Activated T-helper 2 cell treated with anti-CD3 and anti-CD28 coated beads, Interferon-gamma antibody, Interleukin-2, Interleukin-4, amounts not matched to agents 10 μg/mL and 5 μg/mL and 100 μg/mL, durations not matched to agents 14 hours and 24 hours and 36 hours (primary cell): ENCODE results near the gene EPS8L2. TPM values are rescaled to one million over a fixed set of nuclear protein-coding genes. Genes with fewer than 3 reads are reported as not detected.
A peak's percentile ranks its signal among the peaks of the same experiment; 100 is the strongest.
"Not testable (repeated sequence)": the region's sequence is repeated elsewhere in the genome, so short reads cannot be mapped to it uniquely, and the experiment has no call there.

Source experiments
- DNase-seq: peaks from one replicate; pipeline ENCODE4 v3.0.0; 2021; ENCODE audit warnings: low spot score
- H3K27ac Mint-ChIP-seq: one replicate; pipeline ENCODE4 v1.8.0; 2021; ENCODE audit warnings: mixed read lengths
- H3K27me3 Mint-ChIP-seq: one replicate; pipeline ENCODE4 v1.8.0; 2021; ENCODE audit warnings: low read depth, mixed read lengths
- H3K36me3 Mint-ChIP-seq: one replicate; pipeline ENCODE4 v1.8.0; 2021; ENCODE audit warnings: low read depth, mixed read lengths
- H3K4me1 Mint-ChIP-seq: one replicate; pipeline ENCODE4 v1.8.0; 2021; ENCODE audit warnings: low read depth, mixed read lengths
- H3K4me3 Mint-ChIP-seq: one replicate; pipeline ENCODE4 v1.8.0; 2021; ENCODE audit warnings: low read depth, mild to moderate bottlenecking, moderate library complexity, mixed read lengths
- H3K9me3 Mint-ChIP-seq: one replicate; pipeline ENCODE4 v1.8.0; 2021; ENCODE audit warnings: mixed read lengths
- intact Hi-C: fragments of 100-400 bp; cut with micrococcal nuclease; formaldehyde crosslinking; loops from one replicate; pipeline ENCODE4 v1.15.1; 2023
- total RNA-seq: library from RNA; stranded (reverse); gene quantifications from 2 replicates; pipeline ENCODE4 v1.2.3, GENCODE V29; 2022

Gene EPS8L2
- total RNA-seq, 1 donor from 2014 or later, result 24.6 TPM

- Mint-ChIP-seq H3K9me3 (no peaks in the 10 kb centered on the region), H3K27ac (peak overlapping the region; percentile 46), H3K4me1 (peaks cover 6% of the 10 kb centered on the region), H3K4me3 (peak overlapping the region; percentile 56), H3K27me3 (peaks cover 9% of the 10 kb centered on the region), H3K36me3 (no peaks in the 10 kb centered on the region)
- DNase-seq, result peak; percentile 51
- intact Hi-C loops, result loop anchor here (10.0 kb wide), 1 partner anchor 112 kb away; the partner anchor contains the start of gene IRF7
These were observed 20.5 kb downstream of the EPS8L2 start for GRCh38 chr11:726278-727220.

DNA sequence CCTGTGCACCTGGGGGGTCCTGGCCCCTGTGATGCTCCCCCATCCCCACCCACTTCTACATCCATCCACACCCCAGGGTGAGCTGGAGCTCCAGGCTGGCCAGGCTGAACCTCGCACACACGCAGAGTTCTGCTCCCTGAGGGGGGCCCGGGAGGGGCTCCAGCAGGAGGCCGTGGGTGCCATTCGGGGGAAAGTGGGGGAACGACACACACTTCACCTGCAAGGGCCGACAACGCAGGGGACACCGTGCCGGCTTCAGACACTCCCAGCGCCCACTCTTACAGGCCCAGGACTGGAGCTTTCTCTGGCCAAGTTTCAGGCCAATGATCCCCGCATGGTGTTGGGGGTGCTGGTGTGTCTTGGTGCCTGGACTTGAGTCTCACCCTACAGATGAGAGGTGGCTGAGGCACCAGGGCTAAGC lies 21.3 kb downstream of the EPS8L2 start:
- Mint-ChIP-seq H3K4me1 (peaks cover 6% of the 10 kb centered on the region), H3K27me3 (peaks cover 5% of the 10 kb centered on the region), H3K9me3 (no peaks in the 10 kb centered on the region), H3K4me3 (no peak overlapping the region), H3K27ac (no peak overlapping the region), H3K36me3 (no peaks in the 10 kb centered on the region)
- DNase-seq, result no peak
- intact Hi-C loops, result loop anchor here (10.0 kb wide), 1 partner anchor 112 kb away; the partner anchor contains the start of gene IRF7

DNA sequence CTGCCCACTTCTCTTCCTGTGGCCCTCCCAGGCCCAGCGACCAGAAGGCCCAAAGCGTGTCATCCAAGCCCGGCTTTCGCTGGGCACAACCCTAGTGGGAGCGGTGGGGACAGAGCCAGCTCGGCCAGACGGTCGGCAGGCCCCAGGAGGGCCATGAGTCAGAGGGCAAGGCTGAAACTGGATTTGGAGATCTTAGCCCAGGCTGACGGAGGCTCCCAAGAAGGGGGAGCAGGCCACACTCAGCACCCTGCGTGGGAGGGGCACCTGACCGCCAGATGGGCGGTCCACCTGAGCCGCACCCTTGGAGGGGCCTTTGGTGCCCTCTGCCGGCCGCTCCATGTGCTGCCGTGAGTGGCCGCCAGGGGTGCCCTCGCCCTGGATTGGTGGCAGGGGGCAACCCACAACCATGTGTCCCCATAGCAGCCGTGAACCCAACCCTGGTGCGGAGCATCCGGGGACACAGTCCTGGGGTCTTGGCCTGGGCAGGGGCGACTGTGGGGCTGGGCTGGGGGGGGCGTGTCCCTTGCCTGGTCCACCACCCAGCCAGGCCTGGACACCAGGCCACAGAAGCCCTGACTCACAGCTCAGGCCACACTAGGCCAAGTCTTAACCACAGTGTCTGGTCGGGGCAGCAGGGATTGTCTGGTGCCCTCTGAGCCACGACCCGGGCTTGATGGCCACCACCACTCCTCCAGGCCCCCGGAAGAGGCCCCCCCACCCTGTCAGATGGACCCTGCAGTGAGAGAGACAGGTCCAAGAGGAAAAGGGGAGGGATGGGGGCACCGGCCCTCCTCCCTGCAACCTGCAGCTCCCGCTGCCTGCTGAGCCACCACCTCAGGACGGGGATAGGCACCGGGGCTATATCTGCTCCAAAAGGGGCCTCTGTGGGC lies 22.1 kb downstream of the EPS8L2 start:
- peaks cover 4% of the 10 kb centered on the region for H3K4me1 Mint-ChIP-seq
- H3K9me3 Mint-ChIP-seq, result no peaks in the 10 kb centered on the region
- intact Hi-C loops, result loop anchor here (2.0 to 10.0 kb wide), 2 partner anchors 19 to 113 kb away; partner anchors contain the start of genes IRF7 and TALDO1
- peaks cover 3% of the 10 kb centered on the region for H3K27me3 Mint-ChIP-seq
- no peaks in the 10 kb centered on the region for H3K36me3 Mint-ChIP-seq
- peak; percentile 73 for DNase-seq
- H3K27ac Mint-ChIP-seq, result no peak overlapping the region
- no peak overlapping the region for H3K4me3 Mint-ChIP-seq

- Mint-ChIP-seq H3K4me1 (peaks cover 2% of the 10 kb centered on the region), H3K9me3 (no peaks in the 10 kb centered on the region), H3K27me3 (no peaks in the 10 kb centered on the region), H3K4me3 (no peak overlapping the region), H3K27ac (no peak overlapping the region), H3K36me3 (no peaks in the 10 kb centered on the region)
- DNase-seq, result no peak
- intact Hi-C loops, result loop anchor here (2.0 to 10.0 kb wide), 2 partner anchors 18 to 114 kb away; partner anchors contain the start of genes IRF7 and TALDO1
These were observed 23.0 kb downstream of the EPS8L2 start for GRCh38 chr11:728901-729491.

- DNase-seq, result no peak
- Mint-ChIP-seq H3K27ac (no peak overlapping the region), H3K36me3 (no peaks in the 10 kb centered on the region), H3K9me3 (no peaks in the 10 kb centered on the region), H3K27me3 (no peaks in the 10 kb centered on the region), H3K4me1 (peaks cover 2% of the 10 kb centered on the region), H3K4me3 (no peak overlapping the region)
- intact Hi-C loops, result loop anchor here (2.0 to 10.0 kb wide), 2 partner anchors 17 to 115 kb away; partner anchors contain the start of genes IRF7 and TALDO1
These were observed 23.6 kb downstream of the EPS8L2 start for GRCh38 chr11:729492-730074.

DNA sequence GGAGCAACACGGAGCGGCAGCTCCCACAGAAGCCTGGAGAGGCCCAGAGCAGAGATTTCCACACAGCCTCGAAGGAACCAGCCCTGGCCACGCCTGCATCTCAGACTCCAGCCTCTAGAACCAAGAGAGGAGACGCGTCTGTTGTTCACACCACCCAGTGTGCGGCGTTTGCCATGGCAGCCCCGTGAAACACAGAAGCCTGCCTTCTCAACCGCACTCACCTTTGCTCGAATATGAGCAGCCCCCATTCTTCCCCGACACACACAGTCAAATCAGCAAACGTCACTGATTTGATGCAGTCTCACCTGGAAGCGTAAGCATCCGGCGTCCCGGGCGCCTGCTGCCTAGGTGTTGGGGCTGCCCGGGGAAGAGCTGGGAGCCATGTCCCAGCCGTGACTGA lies 27.0 kb downstream of the EPS8L2 start:
- peaks cover 10% of the 10 kb centered on the region for H3K4me1 Mint-ChIP-seq

GRCh38 chr11:734541-734940 lies 28.5 kb downstream of the EPS8L2 start:
- H3K9me3 Mint-ChIP-seq, H3K27me3 Mint-ChIP-seq, H3K27ac Mint-ChIP-seq, intact Hi-C loops, H3K36me3 Mint-ChIP-seq, DNase-seq, H3K4me3 Mint-ChIP-seq: not testable (repeated sequence)
- H3K4me1 Mint-ChIP-seq, result peaks cover 10% of the 10 kb centered on the region

More for the DNA sequence above, 27.0 kb downstream of the EPS8L2 start:
- Mint-ChIP-seq H3K27me3 (no peaks in the 10 kb centered on the region), H3K36me3 (no peaks in the 10 kb centered on the region), H3K9me3 (no peaks in the 10 kb centered on the region), H3K27ac (no peak overlapping the region), H3K4me3 (no peak overlapping the region)
- DNase-seq, result no peak
- intact Hi-C loops, result no loop called here

GRCh38 chr11:737366-737765 lies 31.3 kb downstream of the EPS8L2 start:
- DNase-seq, result no peak
- Mint-ChIP-seq H3K27ac (no peak overlapping the region), H3K27me3 (peaks cover 6% of the 10 kb centered on the region), H3K9me3 (no peaks in the 10 kb centered on the region), H3K36me3 (no peaks in the 10 kb centered on the region), H3K4me1 (peaks cover 10% of the 10 kb centered on the region), H3K4me3 (no peak overlapping the region)
- intact Hi-C loops, result no loop called here

DNA sequence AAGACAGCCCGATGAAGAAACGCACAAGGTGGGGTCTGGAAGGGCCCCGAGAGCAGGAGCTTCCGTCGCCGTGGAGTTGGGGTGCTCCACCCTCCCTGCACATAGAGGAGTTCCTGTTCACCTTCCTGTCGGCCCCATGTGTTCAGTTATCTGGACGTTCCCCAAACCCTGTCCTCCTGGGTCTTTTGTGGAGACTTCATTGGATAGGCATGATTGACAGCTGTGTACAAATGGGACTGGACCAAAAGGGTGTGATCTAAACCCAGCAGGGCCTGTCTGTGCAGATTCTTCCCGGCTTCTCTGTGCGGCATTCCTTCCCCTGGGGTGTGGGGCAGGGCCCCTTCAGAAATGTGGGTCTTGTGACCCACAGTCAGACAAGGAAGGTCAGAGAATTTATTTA lies 31.9 kb downstream of the EPS8L2 start:
- H3K36me3 Mint-ChIP-seq, H3K27me3 Mint-ChIP-seq, intact Hi-C loops, DNase-seq, H3K9me3 Mint-ChIP-seq, H3K4me3 Mint-ChIP-seq, H3K27ac Mint-ChIP-seq: not testable (repeated sequence)
- H3K4me1 Mint-ChIP-seq, result peaks cover 10% of the 10 kb centered on the region

DNA sequence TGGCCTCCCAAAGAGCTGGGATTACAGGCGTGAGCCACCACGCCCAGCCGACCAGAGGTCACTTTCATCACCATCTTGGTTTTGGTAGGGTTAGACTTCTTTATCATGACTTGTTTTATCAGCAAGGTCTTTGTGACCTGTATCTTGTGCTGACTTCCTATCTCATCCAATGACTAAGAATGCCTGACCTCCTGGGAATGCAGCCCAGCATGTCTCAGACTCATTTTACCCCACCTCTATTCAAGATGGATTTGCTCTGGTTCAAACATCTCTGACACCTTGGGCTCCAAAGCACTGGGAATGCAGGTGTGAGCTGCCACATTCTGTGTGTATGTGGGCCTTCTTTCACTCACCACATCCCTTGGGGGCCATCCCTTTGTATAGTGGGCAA lies 36.1 kb downstream of the EPS8L2 start:
- peaks cover 6% of the 10 kb centered on the region for H3K27me3 Mint-ChIP-seq
- H3K4me3 Mint-ChIP-seq, result no peak overlapping the region
- no peak overlapping the region for H3K27ac Mint-ChIP-seq
- H3K9me3 Mint-ChIP-seq, result no peaks in the 10 kb centered on the region
- DNase-seq, result no peak
- H3K36me3 Mint-ChIP-seq, result no peaks in the 10 kb centered on the region
- peaks cover 15% of the 10 kb centered on the region for H3K4me1 Mint-ChIP-seq
- intact Hi-C loops, result no loop called here

DNA sequence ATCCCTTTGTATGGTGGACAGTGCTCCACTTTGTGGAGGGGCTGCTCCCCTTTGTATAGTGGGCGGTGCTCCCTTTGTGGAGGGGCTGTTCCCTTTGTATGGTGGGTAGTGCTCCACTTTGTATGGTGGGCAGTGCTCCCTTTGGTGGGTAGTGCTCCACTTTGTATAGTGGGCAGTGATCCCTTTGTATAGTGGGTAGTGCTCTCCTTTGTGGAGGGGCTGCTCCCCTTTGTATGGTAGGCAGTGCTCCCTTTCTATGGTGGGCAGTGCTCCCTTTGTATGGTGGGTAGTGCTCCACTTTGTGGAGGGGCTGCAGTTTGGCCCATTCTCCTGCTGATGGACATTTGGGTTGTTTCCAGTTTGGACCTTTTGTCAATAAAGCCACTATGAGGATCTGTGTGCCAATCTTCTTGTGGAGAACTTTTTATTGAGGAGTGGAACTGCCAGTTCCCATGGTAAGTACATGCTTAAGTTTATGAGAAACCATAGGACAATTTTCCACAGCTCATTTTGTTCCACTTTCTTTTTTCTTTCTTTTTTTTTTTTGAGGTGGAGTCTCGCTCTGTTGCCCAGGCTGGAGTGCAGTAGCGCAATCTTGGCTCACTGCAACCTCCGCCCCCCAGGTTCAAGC lies 36.7 kb downstream of the EPS8L2 start:
- intact Hi-C loops, result no loop called here

GRCh38 chr11:745428-745827 lies 39.4 kb downstream of the EPS8L2 start:
- intact Hi-C loops, result no loop called here
- H3K27ac Mint-ChIP-seq, result no peak overlapping the region
- no peaks in the 10 kb centered on the region for H3K27me3 Mint-ChIP-seq
- peaks cover 16% of the 10 kb centered on the region for H3K4me1 Mint-ChIP-seq
- H3K4me3 Mint-ChIP-seq, result peak overlapping the region; percentile 8
- H3K36me3 Mint-ChIP-seq, result peaks cover 10% of the 10 kb centered on the region
- DNase-seq, result no peak
- H3K9me3 Mint-ChIP-seq, result no peaks in the 10 kb centered on the region

More for the DNA sequence above, 36.7 kb downstream of the EPS8L2 start:
- Mint-ChIP-seq H3K9me3 (no peaks in the 10 kb centered on the region), H3K4me3 (no peak overlapping the region), H3K27me3 (peaks cover 6% of the 10 kb centered on the region), H3K36me3 (no peaks in the 10 kb centered on the region), H3K4me1 (peaks cover 10% of the 10 kb centered on the region), H3K27ac (no peak overlapping the region)
- DNase-seq, result no peak
